B cell (primary cell): Measurements from ENCODE around the gene EIF3I. TPM values are rescaled to one million over a fixed set of nuclear protein-coding genes. Genes with fewer than 3 reads are reported as not detected.

Source experiments
- ATAC-seq: fragments of 200-7000 bp; cut with Tn5 transposase; one replicate; pipeline ENCODE4 v1.10.0; 2021; ENCODE audit warnings: low read depth, mild to moderate bottlenecking, moderate number of reproducible peaks, moderate library complexity
- CTCF ChIA-PET: fragments of 350-600 bp; sonication (Branson Sonifier 250); formaldehyde crosslinking; loops from one replicate; lab custom pipeline; 2021; ENCODE audit warnings: antibody characterized with exemption, inconsistent platforms; lab: Charles Lee
- POLR2A ChIA-PET: fragments of 350-600 bp; sonication (Branson Sonifier 250); formaldehyde crosslinking; loops from one replicate; lab custom pipeline; 2021; ENCODE audit warnings: antibody characterized with exemption; lab: Charles Lee
- DNase-seq: peaks from one replicate; pipeline ENCODE4 v3.0.0; 2013
- H2AFZ ChIP-seq: 2 replicates; pipeline ENCODE4 v1.6.1; 2012; ENCODE audit warnings: mild to moderate bottlenecking, low read depth, low read length; ENCODE audit not compliant: insufficient read depth, poor library complexity, severe bottlenecking
- H3K27ac ChIP-seq, 2 donors: 1 replicate in 1 of 2; 2 replicates in 1 of 2; pipeline ENCODE4 v1.5.1; 2012 to 2013; ENCODE audit warnings: low read length in 2 of 2, mild to moderate bottlenecking in 2 of 2, moderate library complexity in 1 of 2
- H3K27me3 ChIP-seq, 4 experiments: fragments of 200-600 bp in 1 of 4; sonication (generic) in 1 of 4; replicated peaks in 1 of 4; 1 replicate in 2 of 4; 2 replicates in 2 of 4; pipeline versions ENCODE4 v1.6.1 to v1.7.0; 2013 to 2016; ENCODE audit warnings: low read length in 3 of 4, mild to moderate bottlenecking in 2 of 4, mixed read lengths in 1 of 4, moderate library complexity in 1 of 4; ENCODE audit not compliant: insufficient read depth in 4 of 4, control insufficient read depth in 3 of 4; ENCODE audit errors: control extremely low read depth in 1 of 4
- H3K36me3 ChIP-seq, 2 experiments: replicated peaks in 1 of 2; 1 replicate in 1 of 2; 2 replicates in 1 of 2; pipeline versions ENCODE4 v1.6.1 to v1.7.1; 2013; ENCODE audit warnings: low read length in 1 of 2; ENCODE audit not compliant: insufficient read depth in 2 of 2, control insufficient read depth in 1 of 2; ENCODE audit errors: control extremely low read depth in 1 of 2, extremely low read depth in 1 of 2
- H3K4me1 ChIP-seq, 2 donors: fragments of 200-600 bp in 1 of 2; sonication (generic) in 1 of 2; 1 replicate in 1 of 2; 2 replicates in 1 of 2; pipeline versions ENCODE4 v1.5.1 to v1.6.1; 2013 to 2017; ENCODE audit warnings: low read length in 2 of 2; ENCODE audit not compliant: control insufficient read depth in 2 of 2, insufficient read depth in 2 of 2
- H3K4me2 ChIP-seq: replicated peaks from 2 replicates; pipeline ENCODE3; 2012; ENCODE audit warnings: mild to moderate bottlenecking, low read depth, low read length; ENCODE audit not compliant: poor library complexity, severe bottlenecking
- H3K4me3 ChIP-seq, 5 experiments: fragments of 200-600 bp in 1 of 5; sonication (generic) in 1 of 5; 1 replicate in 3 of 5; 2 replicates in 2 of 5; pipeline versions ENCODE4 v1.5.1 to v1.7.0; 2011 to 2016; ENCODE audit warnings: low read length in 4 of 5, mild to moderate bottlenecking in 4 of 5, low read depth in 2 of 5, control low read depth in 1 of 5, moderate library complexity in 1 of 5; ENCODE audit not compliant: insufficient read depth in 1 of 5; ENCODE audit errors: control extremely low read depth in 1 of 5, extremely low read depth in 1 of 5
- H3K79me2 ChIP-seq: fragments of 200-600 bp; sonication (generic); one replicate; pipeline ENCODE4 v1.6.0; 2016; ENCODE audit warnings: low read length; ENCODE audit not compliant: control insufficient read depth, insufficient read depth
- H3K9ac ChIP-seq: fragments of 200-600 bp; sonication (generic); 2 replicates; pipeline ENCODE4 v1.6.1; 2017; ENCODE audit warnings: mild to moderate bottlenecking, low read length, moderate library complexity
- H3K9me3 ChIP-seq, 3 donors: one replicate each; pipeline versions ENCODE4 v1.6.1 to v1.7.1; 2013; ENCODE audit warnings: low read length in 2 of 3; ENCODE audit not compliant: control insufficient read depth in 2 of 3, insufficient read depth in 1 of 3; ENCODE audit errors: control extremely low read depth in 1 of 3
- H4K20me1 ChIP-seq: 2 replicates; pipeline ENCODE4 v1.6.0; 2012; ENCODE audit warnings: mild to moderate bottlenecking, low read length; ENCODE audit not compliant: insufficient read depth, control insufficient read depth, poor library complexity, severe bottlenecking
- H3K27ac Mint-ChIP-seq: one replicate; pipeline ENCODE4 v1.8.0; 2021; ENCODE audit warnings: mixed read lengths
- H3K27me3 Mint-ChIP-seq: one replicate; pipeline ENCODE4 v1.8.0; 2021; ENCODE audit warnings: mixed read lengths
- H3K4me1 Mint-ChIP-seq: one replicate; pipeline ENCODE4 v1.8.0; 2021; ENCODE audit warnings: mixed read lengths
- H3K4me3 Mint-ChIP-seq: one replicate; pipeline ENCODE4 v1.8.0; 2021; ENCODE audit warnings: mixed read lengths
- H3K9me3 Mint-ChIP-seq: one replicate; pipeline ENCODE4 v1.8.0; 2022; ENCODE audit warnings: mixed read lengths; ENCODE audit not compliant: insufficient read depth
- EZH2 ChIP-seq: IDR thresholded peaks from 2 replicates; pipeline ENCODE4 v1.6.1; 2012; ENCODE audit warnings: borderline replicate concordance, low read depth, mild to moderate bottlenecking, moderate library complexity, low read length; ENCODE audit not compliant: insufficient read depth, poor library complexity, severe bottlenecking
- WGBS: methylation state at CpG from one replicate; pipeline ENCODE4 v1.1.5; 2013; ENCODE audit warnings: missing lambda C conversion rate; ENCODE audit not compliant: insufficient coverage; 5-methylcytosine and 5-hydroxymethylcytosine counted together
- intact Hi-C: fragments of 100-400 bp; cut with micrococcal nuclease; formaldehyde crosslinking; loops from one replicate; pipeline ENCODE4 v1.10.0; 2022
- polyA plus RNA-seq: library from polyadenylated mRNA; depleted of rRNA; stranded (reverse); fragments of >200 nt; gene quantifications from 2 replicates; pipeline ENCODE4 v1.2.3, GENCODE V29; 2012
- total RNA-seq, 2 donors: library from RNA; stranded (reverse); fragments of 120-200 nt in 1 of 2; gene quantifications; 1 replicate in 1 of 2; 2 replicates in 1 of 2; pipeline versions ENCODE4 v1.2.3 to v1.2.4, GENCODE V29; 2013 to 2022
- TF ChIP-seq, protein P1 (sequence below): fragments of 200-600 bp; IDR thresholded peaks from one replicate; pipeline ENCODE4 v1.8.0; 2022; ENCODE audit warnings: antibody characterized with exemption, mild to moderate bottlenecking

Gene EIF3I
- total and polyA plus RNA-seq, 2 donors (not counting 1 experiment from before 2014, with no cell fraction given), result 87.0 to 130 TPM

DNA sequence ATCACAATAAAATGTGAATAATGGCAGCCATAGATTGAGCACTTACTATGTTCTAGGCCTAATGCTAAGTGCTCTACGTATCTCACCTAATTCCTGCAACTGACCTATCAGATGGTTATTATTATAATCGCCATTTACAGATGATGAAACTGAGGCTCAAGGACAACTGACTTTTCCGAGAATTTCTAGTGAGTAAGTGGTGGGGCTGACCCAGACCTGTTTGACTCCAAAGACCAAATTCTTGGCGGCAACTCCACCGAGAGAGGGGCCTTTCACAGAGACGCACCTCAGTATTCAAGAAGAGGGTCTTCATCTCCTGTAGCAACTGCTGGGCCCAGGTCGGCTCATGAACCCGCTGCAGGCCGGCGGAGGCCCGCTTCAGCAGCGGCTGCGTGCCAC, 627 bp upstream of the EIF3I start:
- H3K4me2 ChIP-seq, result peak overlapping the region; percentile 87
- CTCF ChIA-PET, result interaction anchor here (3.6 kb wide), 1 partner anchor 18 kb away, joined by 15 read pairs; no protein-coding TSS in a partner anchor
- Mint-ChIP-seq H3K27ac (peak overlapping the region; percentile 98), H3K4me3 (peak overlapping the region; percentile 97), H3K9me3 (no peaks in the 10 kb centered on the region), H3K4me1 (peaks cover 43% of the 10 kb centered on the region), H3K27me3 (no peaks in the 10 kb centered on the region)
- peak overlapping the region; percentile 72 to 94 for H3K27ac ChIP-seq
- WGBS, result 16% methylated on average over 11 of the region's 13 CpGs
- peak overlapping the region; percentile 61 to 99 (median 93) for H3K4me3 ChIP-seq
- H3K9me3 ChIP-seq, result no peaks in the 10 kb centered on the region
- intact Hi-C loops, result no loop called here
- TF ChIP-seq EZH2, result no peak
- TF ChIP-seq, protein P1, sequence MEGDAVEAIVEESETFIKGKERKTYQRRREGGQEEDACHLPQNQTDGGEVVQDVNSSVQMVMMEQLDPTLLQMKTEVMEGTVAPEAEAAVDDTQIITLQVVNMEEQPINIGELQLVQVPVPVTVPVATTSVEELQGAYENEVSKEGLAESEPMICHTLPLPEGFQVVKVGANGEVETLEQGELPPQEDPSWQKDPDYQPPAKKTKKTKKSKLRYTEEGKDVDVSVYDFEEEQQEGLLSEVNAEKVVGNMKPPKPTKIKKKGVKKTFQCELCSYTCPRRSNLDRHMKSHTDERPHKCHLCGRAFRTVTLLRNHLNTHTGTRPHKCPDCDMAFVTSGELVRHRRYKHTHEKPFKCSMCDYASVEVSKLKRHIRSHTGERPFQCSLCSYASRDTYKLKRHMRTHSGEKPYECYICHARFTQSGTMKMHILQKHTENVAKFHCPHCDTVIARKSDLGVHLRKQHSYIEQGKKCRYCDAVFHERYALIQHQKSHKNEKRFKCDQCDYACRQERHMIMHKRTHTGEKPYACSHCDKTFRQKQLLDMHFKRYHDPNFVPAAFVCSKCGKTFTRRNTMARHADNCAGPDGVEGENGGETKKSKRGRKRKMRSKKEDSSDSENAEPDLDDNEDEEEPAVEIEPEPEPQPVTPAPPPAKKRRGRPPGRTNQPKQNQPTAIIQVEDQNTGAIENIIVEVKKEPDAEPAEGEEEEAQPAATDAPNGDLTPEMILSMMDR, result no peak
- H3K9ac ChIP-seq, result peak overlapping the region; percentile 97
- ATAC-seq (no peak), DNase-seq (no peak)
- H3K36me3 ChIP-seq, result peaks cover 3 to 35% of the 10 kb centered on the region in 2 experiments
- H2AFZ ChIP-seq, result peak overlapping the region; percentile 80
- peaks cover 8% of the 10 kb centered on the region for H4K20me1 ChIP-seq
- H3K79me2 ChIP-seq, result peaks cover 53% of the 10 kb centered on the region
- H3K4me1 ChIP-seq, result peaks cover 28 to 30% of the 10 kb centered on the region in 2 donors
- no peaks in the 10 kb centered on the region for H3K27me3 ChIP-seq
- POLR2A ChIA-PET, result interaction anchor here (0.6 to 1.5 kb wide), 6 partner anchors 16 to 207 kb away, joined by 3 to 4 read pairs (median 4); partner anchors contain the start of genes CCDC28B, IQCC and MARCKSL1

DNA sequence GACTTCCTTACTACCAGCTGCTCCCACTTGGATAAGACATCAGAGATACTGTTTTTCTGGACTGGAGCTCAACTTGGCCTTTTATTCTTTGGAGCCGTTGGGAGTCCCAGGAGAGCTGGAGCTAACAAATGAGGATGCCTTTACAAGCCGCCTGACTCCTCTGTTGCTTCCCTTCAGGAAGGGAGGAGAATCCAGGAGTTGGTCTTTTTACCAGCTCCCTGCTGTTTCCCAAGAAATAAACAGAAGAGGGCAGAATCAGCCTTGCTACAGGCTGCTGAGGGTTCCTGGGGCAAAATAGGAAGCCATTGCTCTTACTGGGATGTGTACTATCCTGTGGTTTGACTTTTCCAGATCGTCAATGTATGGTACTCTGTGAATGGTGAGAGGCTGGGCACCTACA, 1.5 kb downstream of the EIF3I start:
- Histone ChIP-seq H3K79me2 (peaks cover 46% of the 10 kb centered on the region), H3K4me2 (peak overlapping the region; percentile 87), H3K9me3 (no peaks in the 10 kb centered on the region), H4K20me1 (peaks cover 8% of the 10 kb centered on the region), H3K4me3 (no peak overlapping the region), H3K36me3 (peaks cover 7 to 46% of the 10 kb centered on the region in 2 experiments), H2AFZ (no peak overlapping the region), H3K27me3 (no peaks in the 10 kb centered on the region), H3K27ac (peak overlapping the region in 1 of 2 donors; percentile 38), H3K4me1 (peaks cover 28 to 30% of the 10 kb centered on the region in 2 donors), H3K9ac (no peak overlapping the region)
- Mint-ChIP-seq H3K27me3 (no peaks in the 10 kb centered on the region), H3K9me3 (no peaks in the 10 kb centered on the region), H3K4me3 (peak overlapping the region; percentile 97), H3K4me1 (peaks cover 43% of the 10 kb centered on the region), H3K27ac (peak overlapping the region; percentile 61)
- no peak for TF ChIP-seq EZH2
- TF ChIP-seq, protein P1, result no peak
- DNase-seq (no peak), ATAC-seq (no peak)
- ChIA-PET POLR2A (interaction anchor here (1.2 to 2.0 kb wide), 2 partner anchors 17 to 93 kb away, joined by 3 to 9 read pairs; no protein-coding TSS in a partner anchor), CTCF (interaction anchor here (0.7 to 3.6 kb wide), 5 partner anchors 16 to 177 kb away, joined by 3 to 15 read pairs (median 4); partner anchors contain the start of gene CCDC28B)
- intact Hi-C loops, result no loop called here
- WGBS, result 95% methylated on average over 3 of the region's 3 CpGs
